NCI-H2029 (cell line): ENCODE measurements around the gene RALGDS.
"Not testable (repeated sequence)": the region's sequence is repeated elsewhere in the genome, so short reads cannot be mapped to it uniquely, and the experiment has no call there.

Experiments used
- DNase-seq: peaks from one replicate; lab custom pipeline; 2025; lab: John Stamatoyannopoulos, UW

The RALGDS gene

DNA sequence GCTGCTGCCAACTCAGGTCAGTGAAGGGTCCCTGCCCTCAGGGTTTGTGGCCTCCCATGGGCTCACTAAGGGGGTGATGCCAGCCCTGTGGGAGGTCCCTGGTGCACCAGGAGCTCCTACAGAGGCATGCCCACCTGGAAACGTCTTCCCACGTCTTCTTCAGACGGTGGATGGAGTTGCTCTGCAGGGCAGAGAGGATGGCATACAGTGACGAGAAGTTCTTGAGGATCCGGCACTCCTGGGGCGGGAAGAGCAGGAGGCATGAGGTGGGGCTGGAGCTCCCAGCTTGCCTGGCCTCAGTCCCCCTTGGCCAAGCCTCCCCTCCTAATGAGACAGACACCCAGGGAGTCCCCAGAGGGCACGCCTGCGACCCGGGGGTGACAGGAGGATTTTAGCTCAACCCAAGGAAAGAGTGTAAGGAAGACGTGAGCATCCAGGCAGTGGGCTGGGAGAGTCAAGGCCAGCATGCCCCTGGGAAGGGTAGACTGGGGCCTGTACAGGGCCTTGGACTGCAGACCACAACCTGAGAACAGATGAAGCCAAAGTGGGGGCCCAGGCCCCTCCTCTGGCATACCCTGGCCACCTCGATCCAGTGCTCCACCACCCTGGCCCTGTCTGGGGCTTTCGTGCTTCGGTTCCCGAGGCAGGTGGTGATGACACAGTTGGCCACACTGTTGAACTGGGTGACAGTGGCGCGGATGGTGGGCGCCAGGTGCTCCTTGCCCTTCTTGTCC, 14.4 kb downstream of the RALGDS start:
- DNase-seq, result no peak

DNA sequence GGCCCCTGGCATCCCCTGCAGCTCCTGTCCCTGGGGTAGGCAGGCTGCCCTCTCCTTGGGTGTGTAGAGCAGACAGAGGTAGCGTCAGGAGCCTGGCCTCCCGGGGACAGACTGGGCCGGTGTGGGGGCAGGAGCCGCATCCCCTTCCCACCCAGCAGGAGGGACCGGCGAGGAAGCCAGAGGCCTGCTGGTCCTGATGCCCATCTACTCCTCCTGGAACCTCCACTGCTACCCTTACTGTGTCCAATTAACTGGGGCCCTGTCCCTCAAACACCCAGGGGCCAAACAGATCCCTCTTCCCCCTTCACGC, 15.6 kb downstream of the RALGDS start:
- DNase-seq, result no peak

DNA sequence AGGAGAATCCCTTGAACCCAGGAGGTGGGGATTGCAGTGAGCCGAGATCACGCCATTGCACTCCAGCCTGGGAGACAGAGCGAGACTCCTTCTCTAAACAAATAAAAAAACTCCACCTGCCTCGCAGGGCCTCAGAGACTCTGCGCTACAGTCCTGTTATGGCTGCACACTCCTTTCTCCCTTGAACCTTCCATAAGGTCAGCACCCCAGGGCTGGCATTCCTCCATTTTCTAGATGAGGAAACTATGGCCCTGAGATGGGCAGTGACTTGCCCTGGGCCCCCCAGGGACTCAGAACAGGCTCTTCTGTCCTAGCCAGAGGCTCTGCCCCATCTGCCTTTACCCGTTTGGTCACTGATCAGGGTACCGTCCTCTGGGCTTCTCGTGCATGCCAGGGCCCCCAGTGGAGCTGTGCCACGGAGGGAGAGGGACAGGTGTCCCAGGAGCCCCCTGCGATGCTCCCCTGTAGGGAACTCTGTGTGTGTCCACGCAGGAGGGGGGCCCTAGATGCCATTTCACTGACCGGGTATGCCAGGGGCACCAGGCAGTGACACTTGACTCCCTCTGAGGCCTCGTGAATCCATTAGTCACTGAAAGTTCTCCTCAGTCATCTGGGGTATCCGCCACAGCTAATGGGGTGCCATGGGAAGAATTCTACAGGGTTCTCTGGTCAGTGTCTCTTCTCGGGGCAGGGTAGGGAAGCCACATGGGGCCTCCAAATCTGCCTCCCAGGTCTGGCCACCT, 16.2 kb downstream of the RALGDS start:
- DNase-seq, result no peak

DNA sequence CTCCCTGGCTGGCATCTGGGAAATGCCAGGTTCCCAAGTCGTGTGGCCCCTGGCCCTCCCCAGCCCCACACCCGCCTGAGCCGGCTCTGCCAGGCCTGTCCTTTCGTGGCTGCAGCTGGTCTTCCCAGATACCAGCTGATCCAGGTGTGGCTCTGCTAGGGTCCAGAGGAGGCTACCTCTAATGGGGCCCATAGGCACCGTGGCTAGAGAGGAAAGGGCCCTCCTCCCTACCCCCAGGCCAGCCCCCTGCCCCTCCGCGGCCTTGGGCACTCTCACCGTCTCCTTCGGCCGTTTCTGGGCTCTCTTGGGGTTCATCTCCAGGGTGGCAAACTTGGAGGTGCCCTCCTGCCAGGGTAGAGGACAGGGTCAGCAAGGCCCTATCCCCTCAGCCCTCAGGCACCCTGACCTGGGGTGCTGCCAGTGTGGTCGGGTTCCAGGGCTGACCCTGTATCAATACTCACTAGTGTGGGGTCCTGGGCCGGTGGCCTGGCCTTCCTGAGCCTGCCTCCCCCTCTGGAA, 17.0 kb downstream of the RALGDS start:
- no peak for DNase-seq

DNA sequence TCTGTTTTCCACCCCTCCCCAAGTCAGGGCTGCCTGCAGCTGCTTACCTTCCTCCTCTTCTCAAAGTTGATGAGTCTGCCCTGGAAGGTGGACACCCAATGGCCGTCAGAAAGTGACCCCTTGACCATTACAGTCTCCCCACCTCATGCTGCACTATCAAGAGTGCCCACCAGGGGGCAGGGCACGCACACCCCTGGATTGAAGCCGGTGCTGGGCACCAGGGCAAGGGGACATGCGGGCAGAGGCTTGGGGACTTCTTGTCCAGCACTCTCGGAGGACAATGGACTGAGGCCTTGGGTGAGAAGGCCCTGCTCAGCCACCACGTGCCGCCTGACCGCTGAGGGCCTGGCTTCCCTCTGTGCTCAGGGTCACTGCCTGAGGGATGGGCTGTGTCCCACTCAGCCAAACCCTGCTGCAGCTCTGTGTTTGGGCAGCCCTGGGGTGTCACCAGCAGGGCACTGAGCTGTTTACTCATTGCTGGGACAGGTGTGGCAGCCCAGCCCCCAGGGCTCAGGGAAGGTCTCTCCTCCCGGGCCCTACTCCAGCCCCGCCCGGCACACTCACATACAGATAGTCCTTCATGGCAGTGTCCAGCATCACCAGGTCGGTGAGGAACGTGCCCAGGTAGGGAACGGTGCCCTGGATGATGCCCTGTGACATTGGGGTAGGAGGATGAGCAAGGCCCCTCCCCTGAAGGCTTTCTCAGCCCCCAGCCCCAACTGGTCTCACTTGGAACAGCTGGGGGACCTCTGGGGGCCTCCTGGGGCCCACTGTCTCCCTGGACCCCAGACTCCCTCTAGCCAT, 17.7 kb downstream of the RALGDS start:
- DNase-seq, result no peak

DNA sequence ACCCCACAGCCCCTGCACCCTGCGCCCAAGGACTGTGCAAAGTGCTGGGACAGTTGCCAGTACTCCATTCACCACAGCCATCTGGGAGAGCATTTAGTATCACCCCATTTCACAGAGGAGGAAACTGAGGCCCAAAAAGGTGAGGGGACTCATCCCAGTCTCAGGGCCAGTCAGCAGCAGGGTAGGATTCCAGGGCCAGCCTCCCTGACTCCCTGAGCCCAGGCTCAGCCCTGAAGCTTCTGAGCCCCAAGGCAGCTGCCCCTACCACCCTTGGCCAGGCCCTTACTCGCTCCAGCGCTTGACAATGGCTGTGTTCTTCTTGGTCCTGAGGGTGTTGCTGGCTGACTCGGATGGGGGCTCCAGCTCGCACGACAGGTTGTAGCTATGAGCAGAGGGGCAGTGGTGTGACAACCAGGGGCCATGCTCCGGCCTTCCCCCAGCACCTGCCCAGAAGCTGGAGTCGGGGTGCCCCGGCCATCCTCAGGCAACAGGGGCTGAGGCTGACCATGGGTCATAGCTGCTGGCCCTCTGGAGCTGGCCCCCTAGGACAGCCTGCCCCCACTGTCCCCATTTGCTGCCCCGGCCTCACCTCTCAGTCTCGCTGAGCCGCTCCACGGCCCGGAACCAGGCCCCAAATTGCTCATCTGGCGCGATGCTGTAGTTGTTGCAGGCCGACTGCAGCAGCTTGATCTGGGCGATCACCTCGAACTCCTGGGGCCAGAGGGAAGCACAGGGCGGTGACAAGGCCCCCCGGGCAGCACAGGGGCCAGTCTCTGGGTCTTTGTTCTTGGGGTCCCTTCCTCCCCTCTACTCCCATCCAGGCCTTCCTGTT, 18.6 kb downstream of the RALGDS start:
- DNase-seq, result no peak

DNA sequence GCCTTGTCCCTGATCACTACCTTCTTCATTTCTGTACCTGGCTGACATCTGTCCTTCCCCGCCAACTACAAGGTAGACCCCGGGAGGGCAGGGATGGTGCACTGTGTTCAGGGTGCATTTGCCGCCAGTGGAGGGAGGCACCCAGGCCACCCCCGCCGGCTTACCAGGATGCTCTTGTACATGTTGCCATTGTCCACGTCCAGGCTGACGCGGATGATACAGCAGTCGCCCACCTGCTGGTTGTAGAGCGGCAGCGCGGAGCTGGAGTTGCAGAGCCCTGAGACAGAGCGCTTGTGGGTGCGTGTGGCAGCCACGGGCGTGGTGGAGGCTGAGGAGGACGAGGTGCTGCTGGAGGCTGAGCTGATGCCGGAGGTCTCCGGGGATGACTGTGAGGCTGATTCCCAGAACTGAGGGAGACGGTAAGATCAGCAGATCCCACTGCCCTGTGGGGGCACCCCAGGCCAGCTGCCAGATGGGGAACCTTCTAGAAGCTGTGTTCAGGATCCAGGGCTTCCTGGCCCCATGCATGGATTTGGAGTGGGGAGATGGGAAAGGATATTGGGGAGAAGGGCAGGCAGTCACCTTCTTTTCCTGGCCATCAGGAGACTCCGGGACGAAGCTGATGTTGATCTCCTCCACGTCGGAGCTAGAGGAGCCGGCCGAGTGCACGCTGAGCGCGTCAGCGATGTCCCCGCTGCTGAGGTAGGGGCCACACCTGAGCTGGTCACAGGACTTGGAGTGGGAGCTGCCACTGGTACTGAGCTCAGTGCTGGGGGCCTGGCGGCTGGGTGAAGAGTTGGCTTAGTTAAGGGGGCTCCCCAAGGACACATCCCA, 19.5 kb downstream of the RALGDS start:
- DNase-seq, result no peak

DNA sequence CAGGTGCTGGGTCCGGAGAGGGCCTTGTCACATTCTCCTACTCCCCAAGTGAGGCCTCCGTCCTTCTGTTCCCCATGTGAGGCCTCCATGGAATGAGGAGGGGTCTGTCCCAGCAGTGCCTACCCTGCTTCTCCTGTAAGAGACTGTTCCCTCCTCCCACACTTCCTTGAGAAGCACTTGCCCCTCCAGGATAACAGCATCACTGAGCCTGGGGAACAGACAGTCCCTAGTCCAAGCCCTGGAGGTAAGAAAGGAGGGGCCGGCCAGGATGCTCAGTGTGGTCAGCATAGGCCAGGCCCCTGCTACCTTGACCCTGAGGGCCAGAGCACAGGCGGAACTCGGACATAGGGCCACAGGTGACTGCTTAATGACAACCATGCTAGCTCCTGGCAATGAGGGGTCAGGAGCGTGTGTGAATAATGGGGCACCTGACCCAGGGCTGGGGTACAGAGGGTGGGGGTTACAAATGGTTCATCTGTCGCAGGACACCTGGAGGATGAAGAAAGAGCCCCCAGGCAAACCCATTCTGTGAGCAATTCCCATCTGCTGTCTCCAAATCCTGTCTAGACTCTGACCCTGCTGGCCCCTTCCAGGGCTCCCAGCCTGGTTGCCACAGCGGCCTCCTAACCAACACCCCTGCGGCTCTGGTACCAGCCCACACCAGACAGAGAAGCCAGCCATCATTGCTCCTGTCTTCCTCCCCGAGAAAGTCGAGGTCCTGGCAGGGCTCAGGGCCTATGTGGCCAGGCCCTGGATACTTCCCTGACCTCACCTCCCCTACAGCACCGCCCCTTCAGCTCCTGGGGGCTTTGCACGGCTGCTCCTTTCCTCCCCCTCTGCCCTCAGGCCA, 20.3 kb downstream of the RALGDS start:
- no peak for DNase-seq

DNA sequence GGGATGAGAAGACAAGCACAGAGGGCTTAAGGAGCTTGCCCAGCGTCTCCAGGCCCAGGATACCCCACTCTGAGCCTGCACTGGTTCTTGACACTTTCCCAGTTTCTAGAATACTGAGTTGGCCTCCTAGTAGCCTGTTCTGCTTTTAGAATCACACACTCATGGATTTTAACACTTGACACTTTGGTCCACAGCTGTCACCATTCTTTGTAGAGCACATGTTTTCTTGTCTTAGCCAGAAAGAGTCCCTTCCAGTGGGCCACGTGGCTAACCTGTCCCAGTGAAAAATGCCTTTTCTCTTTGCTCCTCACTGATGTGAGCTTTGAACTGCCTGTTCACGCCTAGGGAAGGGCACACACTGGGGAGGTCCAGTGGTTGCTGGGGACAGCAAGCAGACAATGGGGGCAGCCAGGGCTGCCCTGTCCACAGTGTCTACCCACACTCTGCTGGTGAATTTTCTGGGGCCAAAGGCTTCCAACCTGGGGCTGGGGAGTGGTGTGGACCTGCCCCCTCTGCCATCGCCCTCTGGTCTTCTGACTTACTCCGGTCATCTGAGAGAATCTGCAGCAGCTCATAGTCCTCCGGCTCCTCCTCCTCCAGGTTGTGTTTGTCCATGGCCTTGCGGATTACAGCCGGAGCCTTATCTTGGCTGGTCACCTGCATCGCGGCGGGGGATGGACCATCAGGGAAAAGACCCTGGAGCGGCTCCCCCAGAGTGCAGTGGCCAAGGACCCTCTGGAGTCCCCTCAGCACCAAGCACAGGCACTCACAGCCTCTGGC, 21.1 kb downstream of the RALGDS start:
- no peak for DNase-seq

DNA sequence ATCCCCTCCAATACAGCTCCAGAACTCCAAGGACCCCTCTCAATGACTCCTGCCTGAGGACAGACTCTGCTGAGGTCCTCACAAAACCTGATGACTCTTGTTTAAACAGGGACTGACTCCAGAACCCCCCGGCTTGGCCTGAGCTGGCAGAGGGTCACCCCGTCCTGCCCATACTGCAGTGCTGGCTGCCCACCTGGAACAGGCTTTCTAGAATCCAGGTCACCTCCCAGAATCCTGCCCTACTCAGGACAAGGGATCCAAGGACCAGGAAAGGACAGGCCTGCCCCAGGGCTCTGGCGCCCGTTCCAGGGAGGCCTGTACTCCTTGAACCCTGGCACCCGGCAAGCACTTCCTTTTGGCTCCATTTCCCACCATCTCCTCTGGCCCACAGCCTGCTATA, 22.2 kb downstream of the RALGDS start:
- DNase-seq, result no peak

DNA sequence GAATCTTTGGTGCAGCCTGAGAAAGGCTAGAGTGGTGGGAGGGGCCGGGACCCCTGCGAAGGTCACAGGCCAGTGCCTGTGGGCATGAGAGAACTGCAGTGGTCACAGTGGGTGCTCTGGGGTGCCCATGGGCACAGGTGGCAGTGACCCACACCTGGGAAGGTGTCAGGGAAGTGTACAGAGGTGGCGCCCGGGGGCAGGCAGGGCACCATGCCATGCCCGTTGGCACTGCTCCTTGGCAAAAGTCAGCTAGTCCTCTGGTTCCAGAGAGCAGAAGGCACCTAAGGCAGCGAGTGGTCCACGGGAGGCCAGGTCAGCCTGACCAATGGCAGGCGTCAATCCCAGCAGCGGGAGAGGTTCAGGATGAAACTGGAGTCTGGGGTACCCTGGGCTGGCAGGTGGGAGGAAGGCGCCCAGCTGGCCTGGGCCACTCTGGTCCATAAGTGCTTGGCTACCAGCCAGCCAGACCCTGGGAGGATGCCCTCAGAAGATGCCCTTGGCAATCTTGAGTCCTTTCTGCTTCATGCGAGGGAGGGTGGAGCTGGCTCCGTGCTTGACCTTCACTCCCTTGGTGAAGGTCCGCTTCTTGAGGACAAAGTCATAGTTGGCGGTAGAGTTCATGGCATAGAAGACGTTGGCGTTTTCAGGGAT, 22.8 kb downstream of the RALGDS start:
- no peak for DNase-seq

DNA sequence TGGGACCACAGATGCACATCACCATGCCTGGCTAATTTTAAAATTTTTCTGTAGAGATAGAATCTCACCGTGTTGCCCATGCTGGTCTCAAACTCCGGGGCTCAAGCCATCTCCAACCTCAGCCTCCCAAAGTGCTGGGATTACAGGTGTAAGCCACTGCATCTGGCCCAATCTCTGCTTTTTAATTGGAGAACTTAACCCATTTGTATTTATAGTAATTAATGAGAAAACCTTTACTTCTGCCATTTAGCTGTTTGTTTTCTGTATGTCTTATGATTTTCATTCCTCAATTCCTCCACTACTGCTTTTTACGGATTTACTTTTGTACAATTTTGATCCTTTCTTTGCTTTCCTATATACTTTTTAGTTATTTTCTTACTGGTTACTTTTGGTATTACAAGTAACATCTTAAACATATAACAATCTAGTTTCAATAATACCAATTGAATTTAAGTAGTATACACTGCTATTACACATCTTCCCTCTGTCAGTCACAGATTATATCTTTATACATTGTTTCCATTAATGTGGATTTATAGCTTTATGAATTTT, 26.1 kb downstream of the RALGDS start:
- no peak for DNase-seq

DNA sequence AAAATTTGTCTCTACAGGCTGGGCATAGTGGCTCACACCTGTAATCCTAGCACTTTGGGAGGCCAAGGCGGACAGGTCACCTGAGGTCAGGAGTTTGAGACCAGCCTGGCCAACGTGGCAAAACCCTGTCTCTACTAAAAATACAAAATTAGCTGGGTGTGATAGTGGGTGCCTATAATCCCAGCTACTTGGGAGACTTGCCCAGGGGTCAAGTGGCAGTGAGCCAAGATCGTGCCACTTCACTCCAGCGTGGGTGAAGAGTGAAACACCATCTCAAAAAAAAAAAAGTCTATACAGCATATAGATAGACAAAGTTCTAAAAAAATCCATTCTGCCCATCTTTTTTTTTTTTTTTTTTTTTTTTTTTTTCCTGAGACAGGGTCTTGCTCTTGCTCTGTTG, 26.7 kb downstream of the RALGDS start:
- not testable (repeated sequence) for DNase-seq

DNA sequence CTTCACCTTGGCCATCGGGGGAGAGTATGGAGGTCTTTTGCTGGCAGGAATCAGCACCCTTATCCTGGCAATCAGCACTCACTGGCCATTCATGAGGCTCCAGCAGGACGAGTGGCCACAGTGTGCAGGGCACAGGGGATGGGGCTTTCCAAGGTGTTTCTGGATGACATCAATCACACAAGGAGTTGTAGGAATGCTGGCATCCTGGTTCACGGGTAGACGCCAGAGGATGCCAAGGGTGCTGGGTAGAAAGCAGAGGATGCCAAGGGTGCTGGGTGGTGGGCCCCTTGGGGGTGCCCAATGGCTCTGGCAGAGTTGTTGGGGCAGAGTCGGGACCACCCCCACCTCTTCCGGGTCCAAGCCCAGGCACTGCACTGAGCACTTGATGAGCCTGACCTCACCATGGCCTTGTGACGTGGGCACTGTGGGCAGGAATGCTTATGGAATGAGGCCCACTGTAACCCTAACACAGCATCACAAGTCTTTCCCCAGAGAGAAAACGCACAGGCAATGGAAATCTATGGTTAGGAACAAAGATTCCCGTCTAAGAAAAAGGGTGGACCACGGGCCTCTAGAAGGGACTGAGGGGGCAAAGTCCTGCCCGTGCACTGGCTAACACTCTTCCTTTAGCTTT, 30.2 kb downstream of the RALGDS start:
- no peak for DNase-seq

DNA sequence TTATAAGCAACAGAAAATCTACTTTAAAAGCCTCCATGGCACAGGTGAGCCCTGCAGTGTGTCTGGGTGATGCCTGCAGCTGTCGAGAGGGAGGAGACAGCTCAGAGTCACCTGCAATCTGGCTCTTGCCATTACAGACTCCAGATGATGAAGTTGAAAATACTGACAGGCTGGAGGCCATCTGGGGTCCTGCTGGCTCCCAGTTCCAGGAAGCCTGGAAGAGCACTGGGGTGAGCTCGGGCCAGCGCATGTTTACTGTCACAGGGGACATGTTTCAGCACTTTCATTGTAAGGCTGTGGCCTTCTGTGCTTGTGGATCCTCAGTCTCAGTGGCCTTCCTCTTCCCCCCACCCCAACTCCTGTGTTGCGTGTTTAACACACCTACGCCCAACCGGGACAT, 30.9 kb downstream of the RALGDS start:
- DNase-seq, result no peak

DNA sequence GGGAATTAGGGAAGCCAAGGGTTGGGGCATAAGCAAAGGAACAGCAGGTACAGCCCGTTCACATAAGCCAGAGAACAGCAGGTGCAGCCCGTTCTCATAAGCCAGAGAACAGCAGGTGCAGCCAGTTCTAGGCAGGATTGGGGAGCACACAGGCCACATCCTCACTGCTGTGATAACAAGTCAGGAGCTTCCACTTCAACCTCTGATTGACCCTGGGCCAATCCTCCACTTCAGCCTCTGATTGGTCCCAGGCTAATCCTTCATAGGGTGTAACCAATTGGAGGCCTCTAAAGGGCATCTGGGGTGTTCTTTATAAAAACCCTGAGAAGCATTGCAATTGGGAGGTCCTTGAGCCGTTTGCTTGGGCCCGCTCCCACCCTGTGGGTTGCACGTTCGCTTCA, 31.8 kb downstream of the RALGDS start:
- peak; percentile 14 for DNase-seq

DNA sequence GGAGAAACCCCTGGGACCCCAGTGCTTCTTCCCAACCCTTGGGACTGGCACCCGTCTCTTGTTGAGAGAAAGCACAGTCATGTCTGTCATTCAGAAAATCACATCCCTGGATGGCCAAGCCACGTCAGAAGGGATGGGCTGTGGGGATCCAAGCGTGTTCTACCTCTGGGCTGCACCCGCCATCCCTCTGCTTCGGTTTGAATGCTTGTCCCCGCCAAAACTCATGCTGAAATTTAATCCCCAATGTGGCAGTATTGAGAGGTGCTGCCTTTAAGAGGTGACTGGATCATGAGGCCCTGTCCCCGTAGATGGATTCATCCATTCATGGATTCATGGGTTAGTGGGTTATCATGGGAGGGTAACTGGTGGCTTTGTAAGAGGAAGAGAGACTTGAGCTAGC, 32.3 kb downstream of the RALGDS start:
- no peak for DNase-seq

DNA sequence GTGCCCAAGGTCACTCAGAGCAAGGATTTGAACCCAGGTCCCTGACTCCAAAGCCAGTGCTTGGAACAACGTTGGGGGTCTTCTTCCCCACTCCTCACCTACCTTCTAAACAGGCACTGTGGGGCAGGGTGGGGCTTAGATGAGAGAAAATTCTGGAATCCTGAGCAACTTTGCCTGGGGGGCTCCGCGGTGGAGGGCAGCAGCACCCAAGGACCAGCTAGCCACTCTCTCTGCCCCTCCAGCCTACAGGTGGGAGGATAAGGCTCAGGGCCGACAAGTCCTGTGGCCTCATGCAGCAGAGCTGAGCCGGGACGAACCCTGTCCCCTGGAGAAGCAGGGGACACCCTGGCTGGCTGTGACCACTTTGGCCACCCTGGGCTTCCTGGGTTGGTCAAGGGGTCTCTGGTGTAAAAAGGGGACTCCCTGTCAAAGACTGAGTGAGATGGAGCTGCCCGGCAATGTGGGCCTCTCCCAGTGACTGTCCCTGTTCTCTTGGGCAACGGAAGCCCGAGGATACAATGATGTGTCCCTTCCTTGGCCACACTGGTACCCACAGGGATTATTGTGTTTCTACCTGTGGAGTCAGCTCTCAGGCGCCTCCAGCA, 32.8 kb downstream of the RALGDS start:
- no peak for DNase-seq
